Measurements from ENCODE around the gene EHD4.

DNA sequence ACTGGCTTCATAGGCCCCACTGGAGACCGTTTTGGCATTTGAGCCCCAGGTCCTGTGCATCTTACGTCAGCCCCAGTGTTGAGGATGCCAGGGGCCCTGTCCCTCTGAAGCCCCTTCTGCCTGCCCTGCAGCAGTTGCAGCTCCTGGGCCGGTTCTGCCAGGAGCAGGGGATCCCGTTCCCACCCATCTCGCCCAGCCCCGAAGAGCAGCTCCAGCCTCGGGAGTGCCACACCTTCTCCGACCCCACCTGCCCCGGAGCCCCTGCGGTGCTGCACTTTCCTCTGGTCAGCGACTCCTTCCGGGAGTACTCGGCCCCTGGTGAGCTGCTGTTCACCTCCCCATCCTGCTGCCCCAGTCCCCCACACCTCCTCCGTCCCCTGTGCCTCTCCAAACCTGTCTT lies 125.2 kb downstream of the EHD4 start:
- TF ChIP-seq CTCF (IDR thresholded peaks at IDR 0.05) (no peak), POLR2AphosphoS5 (IDR thresholded peaks at IDR 0.05) (no peak), POLR2A (IDR thresholded peaks at IDR 0.05) (no peak)
